Head of caudate nucleus (tissue), 42 donors: ENCODE measurements around the gene FUT1.
A peak's percentile ranks its signal among the peaks of the same experiment; 100 is the strongest.
"Not testable (repeated sequence)": the region's sequence is repeated elsewhere in the genome, so short reads cannot be mapped to it uniquely, and the experiment has no call there.

Experiments
- DNase-seq, 42 donors: peaks; one replicate each; pipeline versions ENCODE4 v3.0.0 to v3.0.0-alpha.2; 2020 to 2021; ENCODE audit warnings: mixed read lengths in 7 of 42
- intact Hi-C: fragments of 100-400 bp; cut with DNase I; formaldehyde crosslinking; loops from one replicate; pipeline ENCODE4 v1.15.0; 2022

Gene FUT1

DNA sequence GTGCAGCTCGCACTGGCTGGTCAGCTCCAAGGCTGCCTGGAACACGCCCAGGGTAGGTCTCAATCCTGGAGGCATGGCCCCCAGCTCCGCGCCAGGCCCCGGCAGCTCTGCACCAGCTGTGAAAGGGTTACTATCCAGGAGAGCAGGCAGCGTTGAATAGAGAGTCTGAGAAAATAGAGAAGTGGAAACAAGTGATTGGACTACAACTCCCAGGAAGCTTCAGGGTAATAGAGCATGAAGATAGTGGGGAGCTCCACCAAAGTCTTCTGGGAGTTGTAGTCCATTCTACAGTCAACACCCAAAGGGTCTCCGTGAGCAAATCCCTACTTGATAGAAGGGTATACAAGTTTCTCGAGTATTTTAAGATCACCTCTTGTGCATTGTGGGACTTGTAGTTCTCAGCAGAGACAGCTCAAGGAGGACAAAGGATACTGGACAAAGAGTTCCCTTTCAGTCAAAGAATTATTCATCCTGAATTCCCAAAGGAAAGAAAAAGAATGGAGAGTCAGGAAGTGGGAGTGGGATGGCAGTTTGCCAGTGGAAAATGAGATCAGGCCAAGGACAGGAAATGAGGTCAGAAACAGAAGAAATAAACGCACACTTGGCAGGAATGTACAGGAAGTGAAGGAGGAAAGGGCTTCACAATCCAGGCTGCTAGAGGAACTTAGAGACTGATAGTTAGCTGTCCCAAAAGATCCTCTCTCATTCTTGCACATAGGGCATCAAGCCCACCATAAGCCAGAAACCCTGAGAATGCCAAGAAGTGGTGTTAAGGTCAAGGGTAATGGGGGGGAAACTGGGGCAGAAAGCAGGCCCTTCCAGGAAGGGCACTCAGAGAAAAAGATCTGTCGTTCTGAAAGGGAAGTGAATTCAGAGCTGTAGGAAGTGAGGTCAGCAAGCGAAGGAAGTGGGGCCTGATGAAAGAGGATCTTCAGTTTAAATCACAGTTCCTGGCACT lies 27.4 kb downstream of the FUT1 start:
- peak in 10 of 42 donors; percentile 23 to 68 (median 54) for DNase-seq
- intact Hi-C loops: no loop called here

DNA sequence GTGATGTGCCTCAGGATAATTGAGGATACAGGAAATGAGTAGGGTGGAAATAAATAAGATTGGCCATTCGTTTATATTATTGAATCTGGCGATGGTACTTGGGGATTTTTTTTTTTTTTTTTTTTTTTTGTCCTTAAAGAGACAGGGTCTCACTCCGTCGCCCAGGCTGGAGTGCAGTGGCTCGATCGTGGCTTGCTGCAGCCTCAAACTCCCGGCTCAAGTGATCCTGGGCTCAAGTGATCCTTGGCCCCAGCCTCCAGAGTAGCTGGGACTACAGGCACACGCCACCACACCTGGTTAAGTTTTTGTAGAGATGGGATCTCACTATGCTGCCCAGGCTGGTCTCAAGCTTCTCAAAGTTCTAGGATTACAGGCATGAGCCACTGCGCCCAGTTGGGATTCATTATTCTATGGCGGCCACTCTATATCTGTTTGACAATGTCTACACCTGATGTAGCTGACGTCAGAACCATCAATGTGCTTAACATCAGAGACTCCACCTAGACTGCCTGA lies 30.2 kb downstream of the FUT1 start:
- intact Hi-C loops: no loop called here
- no peak for DNase-seq

DNA sequence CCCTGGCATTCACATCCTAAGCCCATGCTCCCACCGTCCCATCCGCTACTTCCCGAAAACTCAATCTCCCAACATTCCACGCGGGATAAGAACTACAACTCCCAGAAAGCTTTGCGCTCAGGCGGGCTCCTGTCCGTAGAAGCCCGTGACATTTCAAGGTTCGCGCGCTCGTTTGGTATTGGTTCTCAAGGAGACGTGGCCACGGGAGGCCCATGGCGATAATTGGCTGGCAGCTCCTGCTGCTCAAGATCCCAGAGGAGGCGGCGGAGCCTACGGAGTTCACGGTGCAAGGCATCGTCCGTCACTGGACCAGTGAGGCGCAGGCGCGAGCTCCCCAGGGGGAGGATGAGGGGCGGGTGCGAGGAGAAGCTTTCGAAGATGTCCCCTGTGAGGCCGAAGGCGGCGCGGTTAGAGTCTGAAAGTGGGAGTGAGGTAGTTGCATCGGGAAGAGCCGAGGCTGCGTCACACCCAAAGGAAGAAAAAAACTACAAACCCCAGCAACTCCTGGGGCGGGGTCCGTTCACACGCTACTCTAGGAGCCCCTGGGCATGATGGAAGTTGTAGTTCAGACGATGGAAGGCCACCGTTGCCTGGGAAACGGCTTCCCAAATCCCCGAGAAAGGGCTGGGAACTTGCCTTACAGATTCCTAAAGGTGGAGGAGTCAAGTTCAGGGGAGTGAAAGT lies 31.7 kb downstream of the FUT1 start:
- DNase-seq: peak; percentile 99 to 100 (median 100)
- intact Hi-C loops: no loop called here

DNA sequence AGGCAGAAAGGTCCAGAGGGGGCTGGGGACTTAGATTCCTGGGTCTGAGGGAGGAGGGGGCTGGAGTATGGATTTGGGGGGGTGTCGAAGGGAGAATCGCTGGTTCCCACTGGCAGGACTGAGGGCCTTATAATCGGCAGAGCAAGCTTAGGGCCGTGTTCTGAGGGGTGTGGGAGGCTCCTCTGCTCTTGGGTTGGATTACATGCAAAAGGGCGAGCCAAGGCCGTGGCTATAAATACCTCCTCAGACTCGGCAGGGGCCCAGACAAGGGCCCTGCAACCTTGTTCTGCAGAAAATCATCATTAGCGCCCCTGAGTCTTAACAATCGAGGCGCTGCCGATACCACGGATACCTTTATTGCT lies 32.2 kb downstream of the FUT1 start:
- DNase-seq: no peak
- intact Hi-C loops: no loop called here

DNA sequence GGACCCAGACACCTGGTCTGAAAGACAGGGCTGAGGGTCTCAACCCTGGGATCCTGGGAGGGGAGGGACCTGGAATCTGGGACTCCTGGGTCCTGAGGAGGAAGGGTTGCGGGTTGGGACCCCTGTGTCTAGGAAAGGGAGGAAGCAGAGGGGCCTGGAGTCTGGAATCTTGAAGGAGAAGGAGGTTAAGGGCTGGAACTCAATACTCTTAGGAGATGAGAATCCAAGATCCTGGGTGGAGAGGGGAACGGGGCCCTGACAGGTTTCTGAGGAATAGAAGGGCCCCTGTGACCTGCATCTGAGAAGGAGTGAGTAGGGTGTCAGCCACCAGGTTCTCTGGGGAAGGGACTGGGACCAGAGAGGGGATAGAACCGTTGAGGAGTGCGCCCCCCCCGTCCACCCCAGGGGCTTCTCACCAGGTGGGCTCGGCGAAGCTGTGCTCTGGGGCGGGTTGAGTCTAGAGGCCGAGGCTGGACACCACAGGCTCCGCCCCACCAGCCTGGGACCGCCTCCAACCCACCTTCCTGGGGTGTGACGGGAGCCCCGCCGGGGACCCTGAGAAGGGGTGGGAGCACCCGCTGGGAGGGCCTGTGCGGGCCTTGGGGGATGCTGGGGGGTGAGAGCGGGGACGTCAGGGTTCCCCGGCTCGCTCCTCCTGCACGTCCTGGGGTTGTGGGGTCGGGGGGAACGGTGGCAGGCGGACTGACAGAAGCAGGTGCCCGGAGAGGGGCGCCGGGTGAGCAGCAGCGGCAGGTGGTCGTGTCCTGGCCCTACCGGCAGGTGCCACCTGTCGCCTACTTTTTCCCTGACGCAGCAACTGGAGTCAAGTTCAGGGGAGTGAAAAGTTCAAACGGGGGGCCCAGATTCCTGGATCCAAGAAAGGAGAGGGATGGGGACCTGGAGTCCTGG lies 32.9 kb downstream of the FUT1 start, which contains the start of gene MAMSTR:
Gene MAMSTR, minus strand, starts transcription at position 463 of the 909 bp plus-strand sequence. CDS start 694 bp downstream, outside the sequence.
- DNase-seq: no peak
- intact Hi-C loops: no loop called here

DNA sequence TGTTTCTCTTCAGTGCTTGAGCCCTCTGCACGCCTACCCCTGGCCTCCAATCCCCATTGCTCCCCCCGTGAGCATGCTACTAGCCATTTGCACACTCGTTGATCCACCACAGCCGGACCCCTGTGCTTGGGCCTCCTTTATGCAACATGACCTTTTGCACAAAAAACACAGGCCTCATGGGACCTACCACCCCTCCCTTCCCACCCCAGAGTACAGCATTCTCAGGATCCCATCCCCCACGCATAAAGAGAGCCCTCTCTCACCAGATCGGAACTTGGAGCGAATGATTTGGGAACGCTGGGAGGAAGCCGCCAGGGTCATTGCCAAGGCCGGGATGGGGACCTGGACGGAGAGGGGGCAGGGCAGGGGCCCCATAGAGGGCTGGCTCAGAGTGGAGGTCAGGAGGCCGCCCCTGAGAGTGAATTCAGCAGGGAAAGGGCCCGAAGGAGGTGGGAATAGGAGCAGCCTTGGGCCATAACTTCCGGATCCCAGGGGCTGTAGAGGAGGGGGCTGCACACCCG lies 33.7 kb downstream of the FUT1 start:
- DNase-seq: no peak
- intact Hi-C loops: no loop called here

DNA sequence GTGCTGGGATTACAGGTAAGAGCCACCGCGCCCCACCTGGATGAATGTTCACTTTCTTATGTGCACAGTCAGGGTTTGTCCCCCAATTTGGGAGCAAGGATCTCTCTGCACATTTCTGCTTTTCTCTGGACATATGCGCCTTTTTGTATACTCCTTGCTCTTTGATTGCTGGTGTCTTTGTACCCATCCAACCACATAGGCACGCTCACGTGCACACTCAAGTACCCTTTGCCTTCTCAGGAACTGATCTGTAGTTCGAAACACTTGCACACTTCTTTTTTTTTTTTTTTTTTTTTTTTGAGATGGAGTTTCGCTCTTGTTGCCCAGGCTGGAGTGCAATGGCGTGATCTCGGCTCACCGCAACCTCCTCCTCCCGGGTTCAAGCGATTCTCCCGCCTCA lies 34.3 kb downstream of the FUT1 start:
- intact Hi-C loops, DNase-seq: not testable (repeated sequence)

DNA sequence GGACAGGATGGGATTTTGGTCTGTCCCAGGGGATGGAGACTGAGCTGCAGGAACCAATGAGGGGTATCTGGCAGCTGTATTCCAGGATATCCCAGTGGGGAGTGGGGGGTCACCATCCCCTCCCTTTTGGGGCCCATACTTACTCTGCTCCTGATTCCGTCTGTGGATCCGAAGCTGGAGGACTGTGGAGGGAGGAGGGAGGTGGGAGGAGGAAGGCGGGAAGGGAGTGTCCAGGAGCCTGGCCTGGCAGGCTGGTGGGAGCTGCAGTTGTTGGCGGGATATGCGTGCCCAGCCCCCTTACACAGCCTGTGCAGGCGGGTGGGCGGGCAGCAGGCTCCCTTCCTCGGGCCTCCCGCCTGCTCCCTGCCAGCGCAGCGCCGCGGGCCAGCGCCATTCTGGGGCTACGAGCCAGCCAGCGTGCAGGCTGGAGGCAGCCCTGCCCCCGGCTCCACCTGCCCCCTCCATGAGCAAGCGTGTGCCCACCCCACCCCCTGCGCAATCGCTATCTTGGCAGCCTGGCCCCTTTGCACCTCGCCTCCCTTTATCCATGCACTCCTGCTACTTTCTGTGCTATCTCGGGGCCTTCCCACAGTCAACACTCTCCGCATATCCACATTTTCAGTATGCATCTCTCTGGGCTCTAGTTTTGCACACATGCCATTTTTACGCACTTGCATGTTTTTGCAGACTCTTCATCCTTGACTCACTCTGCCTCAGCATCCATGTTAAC lies 35.7 kb downstream of the FUT1 start:
- intact Hi-C loops: no loop called here

DNA sequence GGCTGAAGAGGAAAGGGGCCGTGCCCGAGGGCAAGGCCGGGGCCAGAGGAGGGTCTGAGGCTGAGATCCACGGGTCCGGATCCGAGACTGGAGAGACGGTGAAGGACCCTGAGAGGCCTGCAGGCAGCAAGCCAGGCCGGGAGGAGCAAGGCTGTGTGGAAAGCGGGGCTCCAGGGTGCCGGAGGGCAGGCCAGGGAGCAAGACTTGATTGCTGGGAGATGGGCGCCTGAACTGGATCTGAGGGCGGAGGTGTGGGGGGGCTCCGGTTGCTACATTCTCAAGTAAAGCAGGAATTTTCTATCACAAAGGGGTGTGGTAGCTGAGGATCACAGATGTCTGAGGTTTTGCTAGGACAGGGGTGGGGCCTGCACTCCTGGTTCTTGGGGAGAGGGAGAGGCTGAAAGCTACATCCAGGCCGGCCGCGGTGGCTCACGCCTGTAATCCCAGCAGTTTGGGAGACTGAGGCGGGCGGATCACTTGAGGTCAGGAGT lies 36.7 kb downstream of the FUT1 start:
- intact Hi-C loops: loop anchor here (2.0 kb wide), 1 partner anchor 69 kb away; the partner anchor contains the start of gene CA11
- DNase-seq: peak in 1 of 42 donors; percentile 32

More for the DNA sequence above, 35.7 kb downstream of the FUT1 start:
- peak in 40 of 42 donors; percentile 21 to 80 (median 60) for DNase-seq

DNA sequence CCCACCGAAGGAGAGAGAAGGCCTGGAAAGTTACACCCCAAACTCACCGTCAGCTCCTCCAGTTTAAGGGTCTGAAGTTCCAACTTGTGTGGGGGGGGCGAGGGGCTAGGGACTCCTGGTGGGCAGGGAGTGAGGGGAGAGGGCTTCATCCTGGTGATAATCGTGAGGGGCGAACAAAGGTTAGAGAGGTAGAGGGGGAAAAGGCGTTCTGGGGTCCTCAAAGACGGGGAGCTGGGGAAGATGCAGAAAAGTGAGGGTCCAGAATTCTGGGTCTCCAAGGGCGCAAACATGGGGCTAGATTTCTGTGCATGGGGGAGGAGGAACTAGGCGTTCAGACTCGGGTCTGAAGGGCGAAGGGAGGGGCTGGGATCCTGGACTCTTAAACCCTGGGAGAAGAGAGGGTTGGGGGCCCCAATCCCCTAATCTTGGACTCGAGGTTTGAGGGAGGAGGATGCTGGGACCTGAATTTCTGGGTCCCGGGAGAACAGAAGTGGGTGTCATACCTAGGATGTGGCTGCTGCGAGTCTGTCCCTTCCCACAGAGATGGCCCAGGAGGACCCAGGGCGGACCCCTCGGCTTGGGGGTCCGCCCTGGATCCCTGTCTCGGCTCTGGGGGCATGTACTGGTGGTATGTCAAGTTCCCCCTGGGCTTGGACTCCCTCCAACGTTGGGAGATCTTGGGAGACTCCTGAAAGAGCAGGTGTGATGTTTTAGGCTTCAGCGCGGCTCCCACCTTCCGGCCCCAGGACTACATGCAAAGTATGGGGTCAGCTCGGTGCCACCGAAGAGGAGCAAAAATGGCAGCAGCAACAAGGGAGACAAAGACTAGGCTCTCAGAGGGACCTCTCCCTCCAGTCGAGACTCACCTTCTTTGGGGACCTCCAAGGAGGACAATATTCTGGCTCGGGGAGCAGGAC lies 37.4 kb downstream of the FUT1 start:
- intact Hi-C loops: loop anchor here (2.0 kb wide), 1 partner anchor 68 kb away; the partner anchor contains the start of gene CA11
- DNase-seq: no peak

DNA sequence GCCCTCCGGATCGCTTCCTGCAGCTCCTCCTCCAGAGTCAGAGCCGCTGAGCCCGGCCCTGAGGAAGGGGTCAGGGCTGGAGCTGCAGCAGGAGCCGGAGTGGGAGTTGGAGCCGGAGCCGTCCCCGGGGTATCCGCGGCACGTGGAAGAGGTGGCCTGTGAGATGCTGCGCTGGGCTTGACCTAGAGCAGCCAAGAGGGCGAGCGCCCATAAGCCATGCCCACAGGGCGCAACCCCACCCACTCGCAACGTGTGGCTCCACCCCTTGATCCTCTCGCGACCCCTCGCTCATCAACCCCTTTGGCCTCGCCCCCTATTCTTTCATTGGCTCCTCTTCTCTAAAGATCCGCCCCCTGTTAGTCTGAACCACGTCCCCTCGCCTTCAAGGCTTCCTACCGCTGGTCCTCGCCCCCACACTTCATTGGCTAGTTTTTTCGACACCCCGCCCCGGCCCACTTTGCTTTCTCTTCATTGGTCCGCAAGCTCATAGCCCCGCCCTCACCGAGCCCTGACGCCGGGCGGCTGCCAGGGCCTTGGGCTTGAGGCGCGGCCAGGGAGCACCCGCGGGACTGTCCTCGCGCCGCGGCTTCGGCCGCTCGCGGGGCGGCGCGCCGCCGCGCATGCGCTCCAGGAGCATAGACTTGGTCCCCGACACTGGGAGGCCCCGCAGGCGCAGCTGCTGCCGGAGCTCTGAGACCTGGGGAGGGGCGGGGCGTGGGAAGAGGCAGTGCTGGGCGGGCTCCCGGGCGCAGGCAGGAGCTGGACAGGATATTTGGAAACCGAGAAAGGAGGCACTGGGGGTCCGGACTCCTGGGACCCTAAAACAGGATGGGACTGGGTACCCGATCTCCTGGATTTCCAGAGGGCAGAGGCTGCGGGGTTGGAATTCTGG lies 38.3 kb downstream of the FUT1 start:
- intact Hi-C loops: loop anchor here (2.0 kb wide), 1 partner anchor 67 kb away; the partner anchor contains the start of gene CA11
- DNase-seq: peak; percentile 95 to 100 (median 99)

DNA sequence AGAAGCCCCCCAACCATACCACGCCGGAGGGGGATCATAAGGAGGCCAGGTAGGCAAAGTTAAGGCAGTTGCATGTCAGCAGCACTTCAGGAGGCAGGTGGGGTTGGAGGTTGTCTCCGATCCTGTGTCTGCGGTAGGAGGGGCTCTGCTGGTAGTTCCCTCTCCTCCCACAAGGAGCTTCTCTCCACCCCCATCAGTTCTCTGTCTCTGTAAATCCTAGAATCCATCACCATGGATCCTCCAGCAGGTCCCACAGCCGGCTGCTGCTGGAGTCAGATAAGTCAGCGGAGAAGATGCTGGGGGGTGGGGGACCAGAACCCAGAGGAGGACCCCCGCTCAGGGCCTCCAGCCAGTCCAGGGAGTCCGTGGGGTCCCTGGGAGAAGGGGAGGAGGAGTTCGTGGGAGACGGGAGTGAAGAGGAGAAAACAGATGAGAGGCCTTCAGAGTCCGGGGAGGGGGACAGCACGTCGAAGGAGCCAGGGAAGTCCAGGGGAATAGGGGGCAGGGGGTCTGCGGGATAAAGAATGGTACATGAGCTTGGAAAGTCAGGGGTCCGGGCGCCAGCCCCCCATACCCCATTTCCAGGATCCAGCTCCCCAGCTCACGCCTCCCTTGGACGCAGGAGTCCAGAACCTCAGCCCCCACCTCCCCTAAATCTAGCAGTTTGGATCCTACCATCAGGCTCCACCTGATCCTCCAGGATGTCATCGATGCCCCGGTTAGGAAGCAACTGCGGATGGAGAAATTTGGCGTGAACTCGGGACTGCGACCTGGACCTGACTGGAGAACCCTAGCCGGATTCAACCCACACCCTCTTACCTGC lies 39.2 kb downstream of the FUT1 start:
- intact Hi-C loops: no loop called here
- peak in 21 of 42 donors; percentile 18 to 65 (median 48) for DNase-seq

DNA sequence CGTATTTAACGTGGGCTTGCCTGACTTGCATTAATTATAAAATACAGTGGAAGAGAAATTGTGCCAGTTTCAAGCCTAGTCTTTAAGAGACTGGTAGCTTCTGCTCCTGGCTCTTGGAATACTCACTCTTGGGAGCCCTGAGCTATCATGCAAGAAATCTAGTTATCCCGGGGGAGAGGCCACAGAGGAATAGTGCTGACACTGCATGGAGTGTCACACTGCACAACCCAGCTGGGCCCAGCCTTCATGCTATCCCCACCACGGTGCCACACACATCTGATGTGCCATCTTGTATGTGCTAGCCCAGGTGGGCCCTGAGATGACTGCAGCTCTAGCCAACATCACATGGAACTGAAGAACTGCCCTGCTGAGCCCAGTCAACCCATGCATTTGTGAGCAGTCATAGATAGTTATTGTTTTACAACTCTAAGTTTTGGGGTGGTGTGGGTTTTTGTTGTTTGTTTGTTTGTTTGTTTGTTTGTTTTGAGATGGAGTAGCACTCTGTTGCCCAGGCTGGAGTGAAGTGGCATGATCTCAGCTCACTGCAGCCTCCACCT lies 41.3 kb downstream of the FUT1 start:
- DNase-seq: no peak
- intact Hi-C loops: no loop called here

DNA sequence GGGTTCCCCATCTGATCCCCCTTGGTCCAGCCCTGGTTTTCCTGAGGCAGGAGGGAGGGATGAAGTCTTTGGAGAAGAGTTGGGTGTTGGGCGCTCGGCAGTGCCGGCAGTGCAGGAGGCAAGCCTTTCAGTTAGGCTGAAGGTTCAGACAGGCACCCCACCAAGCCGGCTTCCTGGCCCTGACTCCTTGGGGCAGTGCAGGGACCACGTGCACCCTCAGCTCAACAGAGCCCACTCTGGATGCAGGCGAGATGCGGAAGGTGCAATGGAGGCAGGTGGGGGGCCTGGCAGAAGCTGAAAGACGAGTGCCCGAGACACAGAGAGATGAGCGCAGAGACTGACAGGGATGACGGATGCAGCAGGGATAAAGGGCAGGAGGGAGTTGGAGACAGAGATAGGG lies 44.0 kb downstream of the FUT1 start:
- no peak for DNase-seq
- intact Hi-C loops: no loop called here
